Activated CD4-positive, alpha-beta memory T cell treated with anti-CD3 and anti-CD28 coated beads, Interleukin-2, amount 10 ng/mL, durations not matched to agents 7 days and 5 days (primary cell): Measurements from ENCODE around the gene FREM1. TPM values are rescaled to one million over a fixed set of nuclear protein-coding genes. Genes with fewer than 3 reads are reported as not detected.
A peak's percentile ranks its signal among the peaks of the same experiment; 100 is the strongest.

Experiments used
- CTCF ChIA-PET: fragments of 350-600 bp; sonication (Branson Sonifier 250); formaldehyde crosslinking; loops from one replicate; lab custom pipeline; 2021; ENCODE audit warnings: antibody characterized with exemption, inconsistent platforms; lab: Charles Lee
- POLR2A ChIA-PET: fragments of 350-600 bp; sonication (Branson Sonifier 250); formaldehyde crosslinking; loops from one replicate; lab custom pipeline; 2021; ENCODE audit warnings: antibody characterized with exemption; lab: Charles Lee
- DNase-seq: peaks from one replicate; pipeline ENCODE4 v3.0.0-alpha.2; 2020
- H3K27ac Mint-ChIP-seq: one replicate; pipeline ENCODE4 v1.8.0; 2021; ENCODE audit warnings: mild to moderate bottlenecking, mixed read lengths
- H3K27me3 Mint-ChIP-seq: one replicate; pipeline ENCODE4 v1.8.0; 2021; ENCODE audit warnings: mixed read lengths
- H3K36me3 Mint-ChIP-seq: one replicate; pipeline ENCODE4 v1.8.0; 2021; ENCODE audit warnings: low read depth, mixed read lengths
- H3K4me1 Mint-ChIP-seq: one replicate; pipeline ENCODE4 v1.8.0; 2021; ENCODE audit warnings: mixed read lengths
- H3K4me3 Mint-ChIP-seq: one replicate; pipeline ENCODE4 v1.8.0; 2021; ENCODE audit warnings: mild to moderate bottlenecking, mixed read lengths
- H3K9me3 Mint-ChIP-seq: one replicate; pipeline ENCODE4 v1.8.0; 2021; ENCODE audit warnings: mixed read lengths
- total RNA-seq, 2 experiments: library from RNA; stranded (reverse); gene quantifications; one replicate each; pipeline ENCODE4 v1.2.3, GENCODE V29; 2021

The FREM1 gene
- total RNA-seq, 2 experiments from 2014 or later = not detected

DNA sequence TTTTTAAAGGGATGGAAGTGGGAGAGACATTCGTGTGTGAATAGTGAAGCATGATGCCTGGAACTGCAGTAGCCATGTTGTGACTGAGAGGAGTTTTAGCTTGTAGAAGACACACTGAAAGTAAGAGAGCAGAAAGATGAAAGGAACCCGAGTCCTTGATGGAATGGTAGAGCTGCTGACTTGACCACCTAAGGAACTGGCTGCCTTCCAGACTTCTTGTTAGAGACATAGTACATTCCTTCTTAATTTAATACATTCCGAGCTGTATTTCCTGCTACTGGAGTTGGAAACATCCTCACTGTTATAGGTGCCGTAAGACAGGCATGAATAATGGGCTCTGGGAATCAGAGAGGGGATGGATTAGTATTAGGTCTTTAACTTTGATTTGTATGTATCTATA lies 195.1 kb downstream of the FREM1 start:
- POLR2A ChIA-PET = no interaction called here
- CTCF ChIA-PET = interaction anchor here (1.4 kb wide), 1 partner anchor 11 kb away, joined by 3 read pairs; no protein-coding TSS in a partner anchor
- H3K27ac Mint-ChIP-seq = no peak overlapping the region
- peaks cover 28% of the 10 kb centered on the region for H3K27me3 Mint-ChIP-seq
- no peak for DNase-seq
- no peak overlapping the region for H3K4me3 Mint-ChIP-seq
- no peaks in the 10 kb centered on the region for H3K36me3 Mint-ChIP-seq
- H3K9me3 Mint-ChIP-seq = no peaks in the 10 kb centered on the region
- no peaks in the 10 kb centered on the region for H3K4me1 Mint-ChIP-seq

DNA sequence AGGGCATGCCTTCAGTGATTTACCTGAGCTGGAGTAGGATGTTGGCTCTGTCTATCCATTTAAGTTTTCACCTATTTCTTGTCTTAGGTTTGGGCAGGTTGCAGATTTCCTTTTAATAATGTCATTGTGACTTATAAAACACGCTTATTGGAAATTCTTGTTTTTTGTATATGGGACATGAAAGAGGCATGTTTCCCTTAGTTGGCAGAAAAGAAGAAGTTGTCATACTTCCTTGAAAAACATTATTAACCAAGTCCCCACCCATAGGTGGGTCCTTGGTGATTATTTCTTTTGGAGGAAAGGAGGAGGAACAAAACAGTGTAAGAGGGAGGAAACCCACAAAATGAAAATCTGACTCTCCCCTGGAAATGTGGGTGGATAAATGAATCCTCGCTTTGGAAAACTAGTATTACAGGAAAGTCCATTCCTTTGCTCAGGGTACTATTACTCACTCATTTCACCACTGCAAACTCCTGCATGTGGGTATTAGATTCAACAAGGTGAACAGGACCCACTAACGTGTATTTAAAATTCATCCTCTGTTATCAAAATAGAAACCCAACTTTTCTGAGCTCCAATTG lies 197.0 kb downstream of the FREM1 start:
- Mint-ChIP-seq H3K36me3 (no peaks in the 10 kb centered on the region), H3K4me3 (no peak overlapping the region), H3K27me3 (peaks cover 26% of the 10 kb centered on the region), H3K4me1 (no peaks in the 10 kb centered on the region), H3K27ac (no peak overlapping the region), H3K9me3 (no peaks in the 10 kb centered on the region)
- no peak for DNase-seq
- POLR2A ChIA-PET = no interaction called here
- CTCF ChIA-PET = no interaction called here

DNA sequence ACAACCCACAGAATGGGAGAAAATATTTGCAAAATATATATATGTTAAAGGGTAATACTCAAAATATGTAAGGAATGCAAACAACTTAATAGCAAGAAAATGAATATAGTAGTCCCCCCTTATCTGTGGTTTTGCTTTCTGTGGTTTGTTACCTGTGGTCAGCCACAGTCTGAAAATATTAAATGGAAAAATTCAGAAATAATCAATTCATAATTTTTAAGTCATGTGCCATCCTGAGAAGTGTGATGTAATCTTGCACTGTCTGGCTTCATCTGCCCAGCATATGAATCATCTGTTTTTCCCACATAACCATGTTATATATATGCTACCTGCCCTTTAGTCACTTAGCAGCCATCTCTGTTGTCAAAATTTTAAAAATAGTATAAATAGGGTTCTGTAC lies 199.4 kb downstream of the FREM1 start:
- Mint-ChIP-seq H3K36me3 (no peaks in the 10 kb centered on the region), H3K27me3 (peaks cover 28% of the 10 kb centered on the region), H3K4me1 (no peaks in the 10 kb centered on the region), H3K27ac (no peak overlapping the region), H3K4me3 (no peak overlapping the region), H3K9me3 (peaks cover 2% of the 10 kb centered on the region)
- no peak for DNase-seq
- ChIA-PET POLR2A (interaction anchor here (1.2 kb wide), 1 partner anchor 18 kb away, joined by 4 read pairs; the partner anchor contains the start of gene ZDHHC21), CTCF (no interaction called here)

DNA sequence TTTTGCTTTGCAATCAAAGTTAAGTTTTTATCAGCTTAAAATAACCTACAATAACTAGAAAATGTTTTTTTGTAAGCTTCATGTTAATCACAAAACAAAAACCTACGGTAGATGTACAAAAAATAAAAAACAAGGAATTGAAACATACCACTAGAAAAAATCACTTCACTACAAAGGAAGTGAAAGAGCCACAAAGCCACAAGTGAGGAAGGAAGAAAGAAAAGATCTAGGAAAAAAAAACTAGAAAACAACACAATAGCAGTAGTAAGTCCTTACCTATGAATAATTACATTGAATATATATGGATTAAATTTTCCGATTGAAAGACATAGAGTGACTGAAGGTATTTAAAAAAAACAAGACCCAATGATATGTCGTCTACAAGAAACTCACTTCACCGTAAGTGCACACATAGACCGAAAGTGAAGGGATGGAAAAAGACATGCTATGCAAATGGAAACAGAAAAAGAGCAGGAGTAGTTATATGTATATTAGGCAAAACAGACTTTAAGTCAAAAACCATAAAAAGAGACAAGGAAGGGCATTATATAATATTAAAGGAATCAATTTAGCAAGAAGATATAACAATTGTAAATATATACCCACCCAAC lies 203.6 kb downstream of the FREM1 start:
- DNase-seq = no peak
- Mint-ChIP-seq H3K4me1 (no peaks in the 10 kb centered on the region), H3K4me3 (no peak overlapping the region), H3K27me3 (peaks cover 26% of the 10 kb centered on the region), H3K36me3 (no peaks in the 10 kb centered on the region), H3K27ac (no peak overlapping the region), H3K9me3 (peaks cover 7% of the 10 kb centered on the region)
- CTCF ChIA-PET = no interaction called here
- POLR2A ChIA-PET = no interaction called here

DNA sequence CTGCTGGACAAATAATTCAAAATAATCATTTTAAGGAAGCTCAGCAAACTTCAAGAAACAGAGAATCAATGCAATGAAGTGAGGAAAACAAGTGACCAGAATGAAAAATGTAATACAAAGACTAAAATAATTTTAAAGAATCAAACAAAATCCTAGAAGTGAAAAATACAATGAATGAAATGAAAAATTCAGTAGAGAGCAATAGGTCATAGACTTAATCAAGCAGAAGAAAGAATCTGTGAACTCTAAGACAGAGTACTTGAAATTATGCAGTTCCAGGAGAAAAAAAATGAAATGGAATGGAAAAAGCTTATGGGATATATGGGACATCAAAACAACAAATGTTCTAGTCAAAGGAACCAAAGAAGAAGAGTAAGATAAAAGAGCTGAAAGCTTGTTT lies 205.1 kb downstream of the FREM1 start:
- Mint-ChIP-seq H3K36me3 (no peaks in the 10 kb centered on the region), H3K4me3 (no peak overlapping the region), H3K4me1 (no peaks in the 10 kb centered on the region), H3K27me3 (peaks cover 19% of the 10 kb centered on the region), H3K27ac (no peak overlapping the region), H3K9me3 (peaks cover 7% of the 10 kb centered on the region)
- CTCF ChIA-PET = no interaction called here
- POLR2A ChIA-PET = no interaction called here
- no peak for DNase-seq

DNA sequence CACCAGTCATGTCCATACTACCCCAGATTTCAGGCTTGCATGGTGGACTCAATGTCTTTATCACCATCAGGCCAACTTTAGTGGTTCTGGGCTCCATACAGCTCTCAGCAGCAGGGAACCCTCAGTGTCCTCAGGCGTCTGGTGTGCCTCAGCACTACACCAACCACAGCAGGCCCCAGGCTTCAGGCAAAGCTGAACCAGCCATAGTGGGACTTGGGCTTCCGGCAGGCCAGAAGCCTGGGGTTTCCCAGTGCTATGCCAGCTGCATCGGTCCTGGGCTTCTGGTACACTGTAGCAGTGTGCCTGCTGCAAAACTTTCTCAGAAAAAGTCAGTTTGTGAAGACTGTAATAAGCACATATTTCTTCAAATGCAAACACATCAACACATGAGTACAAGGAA lies 205.9 kb downstream of the FREM1 start:
- CTCF ChIA-PET = no interaction called here
- no peaks in the 10 kb centered on the region for H3K4me1 Mint-ChIP-seq
- peaks cover 7% of the 10 kb centered on the region for H3K9me3 Mint-ChIP-seq
- no peak for DNase-seq
- POLR2A ChIA-PET = no interaction called here
- H3K36me3 Mint-ChIP-seq = no peaks in the 10 kb centered on the region
- H3K4me3 Mint-ChIP-seq = no peak overlapping the region
- H3K27ac Mint-ChIP-seq = no peak overlapping the region
- H3K27me3 Mint-ChIP-seq = peaks cover 18% of the 10 kb centered on the region

DNA sequence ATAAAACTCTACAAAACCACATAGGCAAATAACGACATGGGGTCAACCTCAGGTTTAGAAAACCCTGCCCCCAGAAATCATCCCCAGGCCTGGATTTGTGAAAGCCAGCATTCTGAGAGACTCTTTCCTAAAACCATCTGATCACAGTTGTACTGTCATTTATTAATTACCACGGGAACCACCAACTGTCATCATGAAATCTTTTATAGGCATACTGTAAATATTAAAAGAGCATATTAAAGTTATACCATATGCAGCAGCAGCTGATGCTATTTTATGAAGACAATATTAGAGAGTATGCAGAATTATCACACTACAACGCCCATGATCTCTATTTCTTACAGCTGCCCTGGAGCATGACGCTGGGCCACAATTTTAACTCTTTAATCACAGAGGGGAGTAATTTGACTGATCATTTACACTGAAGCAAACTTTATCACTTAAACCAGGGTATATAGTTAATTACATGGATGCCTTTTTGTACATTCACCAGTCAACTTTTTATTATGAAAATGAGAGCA lies 208.0 kb downstream of the FREM1 start:
- Mint-ChIP-seq H3K4me3 (no peak overlapping the region), H3K36me3 (no peaks in the 10 kb centered on the region), H3K27me3 (peaks cover 11% of the 10 kb centered on the region), H3K4me1 (no peaks in the 10 kb centered on the region), H3K27ac (no peak overlapping the region), H3K9me3 (peaks cover 7% of the 10 kb centered on the region)
- ChIA-PET POLR2A (no interaction called here), CTCF (no interaction called here)
- no peak for DNase-seq

DNA sequence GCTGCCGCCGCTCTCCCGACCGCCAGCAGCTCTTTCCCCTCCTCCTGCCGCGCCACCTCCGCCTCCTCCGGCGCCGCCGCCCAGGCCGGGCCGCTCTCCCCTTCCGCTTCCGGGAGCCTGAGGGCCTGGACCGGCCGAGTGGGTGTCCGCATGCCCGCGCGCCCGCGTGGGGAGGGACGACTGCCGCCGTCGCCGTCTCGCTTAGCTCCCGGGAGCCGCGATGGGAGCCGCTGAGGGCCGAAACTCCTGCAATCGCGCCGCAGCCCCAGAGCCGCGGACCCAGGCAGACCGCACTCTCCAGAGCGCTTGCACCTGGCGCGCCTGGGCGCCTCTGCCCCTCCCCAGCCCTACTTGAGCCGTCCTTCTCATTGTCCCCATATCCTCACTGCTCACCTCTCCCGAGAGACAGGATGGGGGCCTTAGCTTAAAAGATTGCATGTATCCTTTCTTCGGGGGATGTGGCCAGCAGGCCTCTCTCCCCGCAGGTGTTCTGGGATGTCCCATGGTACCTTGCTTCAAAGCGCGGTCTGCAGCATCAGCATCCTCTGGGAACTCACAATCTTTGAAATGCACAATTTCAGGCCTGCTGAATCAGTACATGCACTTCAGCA lies 216.9 kb downstream of the FREM1 start, which contains the start of gene ZDHHC21:
Gene ZDHHC21 (minus strand): TSS at position 182 of the 611 bp plus-strand sequence. CDS start 19,092 bp downstream, outside the sequence.
- Mint-ChIP-seq H3K27ac (peak within 1 kb of the TSS; percentile 76), H3K4me3 (peak within 1 kb of the TSS; percentile 93), H3K9me3 (no peaks in the 10 kb centered on the region), H3K4me1 (peaks cover 40% of the 10 kb centered on the region), H3K27me3 (peaks cover 9% of the 10 kb centered on the region), H3K36me3 (peaks cover 21% of the 10 kb centered on the region)
- CTCF ChIA-PET = interaction anchor here (2.3 kb wide), 1 partner anchor 32 kb away, joined by 7 read pairs; no protein-coding TSS in a partner anchor
- DNase-seq = peak; percentile 65
- POLR2A ChIA-PET = interaction anchor here (0.7 to 1.6 kb wide), 2 partner anchors 17 to 32 kb away, joined by 4 read pairs; no protein-coding TSS in a partner anchor

DNA sequence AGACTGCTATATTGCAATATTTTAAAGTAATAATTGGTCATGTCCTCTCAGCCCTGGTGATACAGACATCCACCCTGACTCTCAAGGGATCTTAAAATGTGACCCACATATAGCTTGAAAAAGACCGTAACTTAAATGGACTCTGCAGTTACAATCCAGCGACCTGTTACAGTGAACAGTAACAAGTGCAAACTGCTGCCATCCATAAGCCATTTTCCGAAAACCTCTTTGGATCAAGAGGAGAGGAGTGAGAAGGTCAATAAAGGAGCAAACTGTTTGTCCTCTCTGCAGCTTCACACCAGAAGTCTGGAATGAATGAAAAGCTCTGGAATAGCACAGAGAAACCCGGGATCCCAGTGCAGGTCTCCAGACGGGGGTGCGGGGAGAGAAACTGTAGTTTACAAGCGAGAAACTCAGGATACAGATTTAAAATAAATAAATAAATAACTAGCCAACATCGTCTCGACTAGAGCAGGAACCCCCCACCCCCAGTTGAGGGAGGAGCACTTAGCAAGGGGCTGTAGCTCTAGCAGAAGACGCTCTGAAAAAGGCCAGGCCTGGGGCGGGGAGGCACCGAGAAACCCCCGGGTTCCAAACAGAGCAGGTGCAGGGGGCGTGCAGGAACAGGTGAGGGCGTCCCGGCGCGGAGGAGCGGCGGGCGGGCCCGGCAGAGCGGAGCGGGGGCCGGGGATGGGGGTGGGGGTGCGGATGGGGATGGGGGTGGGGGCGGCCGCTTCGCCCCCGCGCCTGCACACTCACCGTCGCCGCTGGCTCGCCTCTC lies 217.6 kb downstream of the FREM1 start:
- H3K27ac Mint-ChIP-seq = peak overlapping the region; percentile 76
- H3K4me3 Mint-ChIP-seq = peak overlapping the region; percentile 93
- CTCF ChIA-PET = interaction anchor here (2.3 kb wide), 1 partner anchor 31 kb away, joined by 7 read pairs; no protein-coding TSS in a partner anchor
- peaks cover 6% of the 10 kb centered on the region for H3K27me3 Mint-ChIP-seq
- POLR2A ChIA-PET = interaction anchor here (0.7 to 1.6 kb wide), 2 partner anchors 18 to 32 kb away, joined by 4 read pairs; no protein-coding TSS in a partner anchor
- H3K9me3 Mint-ChIP-seq = no peaks in the 10 kb centered on the region
- H3K4me1 Mint-ChIP-seq = peaks cover 43% of the 10 kb centered on the region
- H3K36me3 Mint-ChIP-seq = peaks cover 21% of the 10 kb centered on the region
- peak; percentile 30 for DNase-seq

DNA sequence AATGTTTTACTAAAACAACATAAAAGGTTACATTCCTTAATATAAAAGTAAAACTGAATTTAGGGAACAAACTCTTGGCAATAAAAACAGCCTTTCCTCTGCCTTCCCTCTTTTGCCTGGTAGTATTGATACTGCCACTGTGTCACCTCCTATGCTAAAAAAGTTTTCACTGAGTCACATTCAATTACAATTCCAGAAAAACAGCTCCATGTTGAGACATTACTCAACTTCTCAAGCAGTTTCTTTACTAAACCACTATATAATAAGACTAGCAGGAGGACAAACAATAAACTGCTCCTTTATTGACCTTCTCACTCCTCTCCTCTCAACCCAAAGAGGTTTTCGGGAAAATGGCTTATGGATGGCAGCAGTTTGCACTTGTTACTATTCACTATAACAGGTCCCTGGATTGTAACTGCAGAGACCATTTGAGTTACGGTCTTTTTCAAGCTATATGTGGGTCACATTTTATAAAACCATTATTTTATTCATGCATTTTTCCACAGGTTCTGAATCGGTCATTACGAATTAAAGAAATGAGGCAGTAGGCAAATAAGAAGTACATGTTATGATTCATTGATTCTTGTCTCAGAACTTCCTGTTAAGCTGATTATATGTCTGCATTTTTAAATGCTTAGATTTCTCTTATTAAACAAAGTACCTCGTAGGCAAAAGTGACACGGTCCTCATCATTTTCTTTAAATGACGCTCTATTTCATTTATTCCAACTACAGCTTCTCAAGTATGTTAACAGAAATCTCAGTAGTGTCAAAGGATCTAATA lies 219.1 kb downstream of the FREM1 start:
- no peaks in the 10 kb centered on the region for H3K9me3 Mint-ChIP-seq
- H3K4me1 Mint-ChIP-seq = peaks cover 43% of the 10 kb centered on the region
- peaks cover 31% of the 10 kb centered on the region for H3K36me3 Mint-ChIP-seq
- POLR2A ChIA-PET = no interaction called here
- no peak for DNase-seq
- no peak overlapping the region for H3K4me3 Mint-ChIP-seq
- CTCF ChIA-PET = interaction anchor here (2.3 kb wide), 1 partner anchor 30 kb away, joined by 7 read pairs; no protein-coding TSS in a partner anchor
- H3K27ac Mint-ChIP-seq = no peak overlapping the region
- H3K27me3 Mint-ChIP-seq = no peaks in the 10 kb centered on the region

DNA sequence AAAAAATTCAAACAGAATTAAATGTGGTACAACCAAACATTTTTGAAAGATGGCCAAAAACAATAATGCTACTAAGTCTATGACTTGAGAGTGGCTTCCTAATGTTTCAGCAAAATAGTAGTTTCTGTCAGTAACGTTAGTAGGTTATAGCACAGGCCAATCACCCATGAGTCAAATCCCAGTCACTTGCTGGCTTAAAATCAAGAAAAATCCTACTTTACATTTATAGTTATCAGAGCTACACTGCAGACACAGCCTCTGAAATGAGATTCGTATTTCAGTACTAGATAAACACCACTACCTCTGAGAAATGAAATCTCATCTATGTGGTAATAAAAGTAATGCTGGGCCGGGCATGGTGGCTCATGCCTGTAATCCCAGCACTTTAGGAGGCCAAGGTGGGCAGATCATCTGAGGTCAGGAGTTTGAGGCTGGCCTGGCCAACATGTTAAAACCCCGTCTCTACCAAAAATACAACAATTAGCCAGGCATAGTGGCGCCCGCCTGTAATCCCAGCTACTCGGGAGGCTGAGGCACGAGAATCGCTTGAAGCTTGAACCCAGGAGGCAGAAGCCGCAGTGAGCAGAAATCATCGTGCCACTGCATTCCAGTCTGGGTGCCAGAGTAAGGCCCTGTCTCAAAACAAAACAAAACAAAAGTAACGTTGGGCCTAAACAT lies 223.0 kb downstream of the FREM1 start:
- CTCF ChIA-PET = interaction anchor here (0.7 to 1.5 kb wide), 2 partner anchors 25 to 670 kb away, joined by 3 to 5 read pairs; no protein-coding TSS in a partner anchor
- Mint-ChIP-seq H3K9me3 (no peaks in the 10 kb centered on the region), H3K27me3 (no peaks in the 10 kb centered on the region), H3K27ac (no peak overlapping the region), H3K4me1 (peaks cover 36% of the 10 kb centered on the region), H3K36me3 (peaks cover 52% of the 10 kb centered on the region), H3K4me3 (no peak overlapping the region)
- no peak for DNase-seq
- POLR2A ChIA-PET = no interaction called here
